Hepatocyte (in vitro differentiated cells): Measurements from ENCODE around the gene ANKRD34B.

Experiments
- CTCF ChIP-seq: fragments of 200-600 bp; sonication (generic); IDR thresholded peaks from 2 replicates; pipeline ENCODE4 v1.5.1; 2016; ENCODE audit warnings: antibody characterized with exemption, mild to moderate bottlenecking; ENCODE audit not compliant: poor library complexity
- EZH2 ChIP-seq: fragments of 200-600 bp; sonication (generic); IDR thresholded peaks from 2 replicates; pipeline ENCODE4 v1.6.1; 2016; ENCODE audit warnings: antibody characterized with exemption, mild to moderate bottlenecking, borderline replicate concordance
- EZH2phosphoT487 ChIP-seq: fragments of 200-600 bp; sonication (generic); IDR thresholded peaks from one replicate; pipeline ENCODE4 v1.6.1; 2018; ENCODE audit warnings: antibody characterized with exemption, mild to moderate bottlenecking, low read depth, moderate library complexity; ENCODE audit not compliant: unreplicated experiment, severe bottlenecking

GRCh38 chr5:80594810-80595209, 24.7 kb upstream of the ANKRD34B start:
- TF ChIP-seq CTCF: no peak
- no peak for TF ChIP-seq EZH2phosphoT487
- TF ChIP-seq EZH2: no peak
